ENCODE results near the gene MED29. TPM values are rescaled to one million over a fixed set of nuclear protein-coding genes. Genes with fewer than 3 reads are reported as not detected.

The MED29 gene
- total RNA-seq, 1 experiment from 2014 or later: 42.9 TPM

DNA sequence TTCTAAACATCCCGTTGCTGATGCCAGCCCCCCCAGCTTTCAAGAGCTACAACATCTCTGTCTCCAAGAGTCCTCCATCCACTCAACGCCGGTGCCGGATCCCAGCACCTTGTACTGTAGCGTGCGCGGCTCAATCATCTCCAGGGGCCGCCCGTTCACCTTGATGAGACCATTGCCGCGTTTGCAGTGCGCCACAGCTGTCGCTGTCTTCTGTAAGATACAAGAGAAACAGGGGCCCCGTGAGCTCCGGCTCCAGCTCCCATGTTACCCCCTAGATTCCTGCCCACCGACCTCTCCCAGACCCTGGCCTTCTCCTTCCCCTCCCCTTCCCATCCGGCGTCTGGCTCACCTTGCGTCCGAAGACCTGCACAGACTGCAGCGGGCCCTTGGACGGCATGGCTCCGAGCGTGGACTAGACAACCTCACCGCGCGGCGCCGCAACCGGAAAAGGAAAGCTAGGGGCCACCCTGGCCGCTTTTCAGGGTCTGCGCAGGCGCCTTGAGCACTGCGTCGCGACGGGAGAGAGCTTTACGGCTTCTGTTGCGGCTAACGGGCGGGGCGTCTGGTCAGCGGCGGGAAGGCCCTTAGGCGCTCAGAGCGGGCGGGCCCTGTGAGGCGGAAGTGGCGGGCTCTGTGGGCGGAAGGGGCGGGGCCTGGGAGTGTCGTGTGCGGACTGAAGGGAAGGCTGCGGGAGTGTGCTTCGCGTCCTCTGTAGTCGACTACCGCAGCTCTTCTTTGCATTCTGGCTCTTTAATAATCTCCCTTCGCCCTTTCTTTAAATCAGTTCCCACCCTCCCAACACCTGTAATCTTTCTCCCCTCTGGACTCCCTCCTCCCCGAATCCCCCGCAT, 44.5 kb downstream of the MED29 start, which contains the start of gene RPS16 (continued):
- TF ChIP-seq, protein P1, sequence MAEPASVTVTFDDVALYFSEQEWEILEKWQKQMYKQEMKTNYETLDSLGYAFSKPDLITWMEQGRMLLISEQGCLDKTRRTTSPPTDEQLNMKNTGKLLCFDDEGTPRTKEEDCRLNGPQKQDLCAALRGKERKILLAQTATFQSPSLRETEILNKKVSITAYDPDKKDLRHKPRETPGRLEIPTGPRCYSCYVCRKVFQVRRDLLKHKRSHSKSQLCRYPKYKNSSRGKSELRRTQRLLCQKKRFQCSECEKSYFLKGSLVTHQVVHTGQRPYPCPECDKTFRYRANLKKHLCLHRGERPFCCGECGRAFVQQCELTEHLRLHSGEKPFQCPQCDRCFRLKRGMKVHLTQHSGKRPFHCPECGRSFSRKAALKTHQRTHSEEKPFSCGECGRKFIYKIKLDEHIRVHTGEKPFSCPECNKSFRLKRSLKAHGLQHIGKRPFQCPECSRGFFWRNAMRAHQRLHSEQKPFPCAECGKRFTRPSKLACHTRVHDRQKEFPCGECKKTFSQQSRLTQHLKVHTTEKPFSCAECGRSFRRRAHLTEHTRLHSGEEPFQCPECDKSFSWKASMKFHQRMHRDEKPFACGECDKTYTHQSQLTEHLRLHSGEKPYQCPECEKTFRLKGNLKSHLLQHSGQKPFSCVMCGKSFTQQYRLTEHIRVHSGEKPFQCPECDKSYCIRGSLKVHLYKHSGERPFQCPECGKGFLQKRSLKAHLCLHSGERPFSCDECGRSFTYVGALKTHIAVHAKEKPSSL (CRISPR knock-in tag; conservative IDR thresholded peaks at IDR 0.05): no peak
- TF ChIP-seq RORB (CRISPR knock-in tag; IDR thresholded peaks at IDR 0.05): no peak
- TF ChIP-seq RELA (CRISPR knock-in tag; IDR thresholded peaks at IDR 0.05; ENCODE audit: borderline replicate concordance): peak; percentile 35; the same call in 1 of the 2 replicates
- TF ChIP-seq FOXJ3 (CRISPR knock-in tag; IDR thresholded peaks at IDR 0.05; ENCODE audit: borderline replicate concordance): no peak
- TF ChIP-seq, protein P2, sequence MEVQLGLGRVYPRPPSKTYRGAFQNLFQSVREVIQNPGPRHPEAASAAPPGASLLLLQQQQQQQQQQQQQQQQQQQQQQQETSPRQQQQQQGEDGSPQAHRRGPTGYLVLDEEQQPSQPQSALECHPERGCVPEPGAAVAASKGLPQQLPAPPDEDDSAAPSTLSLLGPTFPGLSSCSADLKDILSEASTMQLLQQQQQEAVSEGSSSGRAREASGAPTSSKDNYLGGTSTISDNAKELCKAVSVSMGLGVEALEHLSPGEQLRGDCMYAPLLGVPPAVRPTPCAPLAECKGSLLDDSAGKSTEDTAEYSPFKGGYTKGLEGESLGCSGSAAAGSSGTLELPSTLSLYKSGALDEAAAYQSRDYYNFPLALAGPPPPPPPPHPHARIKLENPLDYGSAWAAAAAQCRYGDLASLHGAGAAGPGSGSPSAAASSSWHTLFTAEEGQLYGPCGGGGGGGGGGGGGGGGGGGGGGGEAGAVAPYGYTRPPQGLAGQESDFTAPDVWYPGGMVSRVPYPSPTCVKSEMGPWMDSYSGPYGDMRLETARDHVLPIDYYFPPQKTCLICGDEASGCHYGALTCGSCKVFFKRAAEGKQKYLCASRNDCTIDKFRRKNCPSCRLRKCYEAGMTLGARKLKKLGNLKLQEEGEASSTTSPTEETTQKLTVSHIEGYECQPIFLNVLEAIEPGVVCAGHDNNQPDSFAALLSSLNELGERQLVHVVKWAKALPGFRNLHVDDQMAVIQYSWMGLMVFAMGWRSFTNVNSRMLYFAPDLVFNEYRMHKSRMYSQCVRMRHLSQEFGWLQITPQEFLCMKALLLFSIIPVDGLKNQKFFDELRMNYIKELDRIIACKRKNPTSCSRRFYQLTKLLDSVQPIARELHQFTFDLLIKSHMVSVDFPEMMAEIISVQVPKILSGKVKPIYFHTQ (CRISPR knock-in tag; IDR thresholded peaks at IDR 0.05): no peak
- peak; percentile 94 for TF ChIP-seq CBFB (CRISPR knock-in tag; IDR thresholded peaks at IDR 0.05; ENCODE audit: low read depth)
- TF ChIP-seq, protein P3, sequence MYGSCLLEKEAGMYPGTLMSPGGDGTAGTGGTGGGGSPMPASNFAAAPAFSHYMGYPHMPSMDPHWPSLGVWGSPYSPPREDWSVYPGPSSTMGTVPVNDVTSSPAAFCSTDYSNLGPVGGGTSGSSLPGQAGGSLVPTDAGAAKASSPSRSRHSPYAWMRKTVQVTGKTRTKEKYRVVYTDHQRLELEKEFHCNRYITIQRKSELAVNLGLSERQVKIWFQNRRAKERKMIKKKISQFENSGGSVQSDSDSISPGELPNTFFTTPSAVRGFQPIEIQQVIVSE (CRISPR knock-in tag; IDR thresholded peaks at IDR 0.05; ENCODE audit: borderline replicate concordance): no peak
- TF ChIP-seq HMGA2 (CRISPR knock-in tag; IDR thresholded peaks at IDR 0.05): no peak
- peak; percentile 93 for TF ChIP-seq FOXK1 (CRISPR knock-in tag; IDR thresholded peaks at IDR 0.05)
- TF ChIP-seq, protein P4, sequence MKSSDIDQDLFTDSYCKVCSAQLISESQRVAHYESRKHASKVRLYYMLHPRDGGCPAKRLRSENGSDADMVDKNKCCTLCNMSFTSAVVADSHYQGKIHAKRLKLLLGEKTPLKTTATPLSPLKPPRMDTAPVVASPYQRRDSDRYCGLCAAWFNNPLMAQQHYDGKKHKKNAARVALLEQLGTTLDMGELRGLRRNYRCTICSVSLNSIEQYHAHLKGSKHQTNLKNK (CRISPR knock-in tag; IDR thresholded peaks at IDR 0.05): no peak
- TF ChIP-seq, protein P5, sequence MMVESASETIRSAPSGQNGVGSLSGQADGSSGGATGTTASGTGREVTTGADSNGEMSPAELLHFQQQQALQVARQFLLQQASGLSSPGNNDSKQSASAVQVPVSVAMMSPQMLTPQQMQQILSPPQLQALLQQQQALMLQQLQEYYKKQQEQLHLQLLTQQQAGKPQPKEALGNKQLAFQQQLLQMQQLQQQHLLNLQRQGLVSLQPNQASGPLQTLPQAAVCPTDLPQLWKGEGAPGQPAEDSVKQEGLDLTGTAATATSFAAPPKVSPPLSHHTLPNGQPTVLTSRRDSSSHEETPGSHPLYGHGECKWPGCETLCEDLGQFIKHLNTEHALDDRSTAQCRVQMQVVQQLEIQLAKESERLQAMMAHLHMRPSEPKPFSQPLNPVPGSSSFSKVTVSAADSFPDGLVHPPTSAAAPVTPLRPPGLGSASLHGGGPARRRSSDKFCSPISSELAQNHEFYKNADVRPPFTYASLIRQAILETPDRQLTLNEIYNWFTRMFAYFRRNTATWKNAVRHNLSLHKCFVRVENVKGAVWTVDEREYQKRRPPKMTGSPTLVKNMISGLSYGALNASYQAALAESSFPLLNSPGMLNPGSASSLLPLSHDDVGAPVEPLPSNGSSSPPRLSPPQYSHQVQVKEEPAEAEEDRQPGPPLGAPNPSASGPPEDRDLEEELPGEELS (CRISPR knock-in tag; IDR thresholded peaks at IDR 0.05): peak; percentile 90
- no peak for TF ChIP-seq ZNF232 (CRISPR knock-in tag; IDR thresholded peaks at IDR 0.05)
- TF ChIP-seq NR3C1 (CRISPR knock-in tag; conservative IDR thresholded peaks at IDR 0.05; ENCODE audit: low read depth): no peak
- TF ChIP-seq, protein P6, sequence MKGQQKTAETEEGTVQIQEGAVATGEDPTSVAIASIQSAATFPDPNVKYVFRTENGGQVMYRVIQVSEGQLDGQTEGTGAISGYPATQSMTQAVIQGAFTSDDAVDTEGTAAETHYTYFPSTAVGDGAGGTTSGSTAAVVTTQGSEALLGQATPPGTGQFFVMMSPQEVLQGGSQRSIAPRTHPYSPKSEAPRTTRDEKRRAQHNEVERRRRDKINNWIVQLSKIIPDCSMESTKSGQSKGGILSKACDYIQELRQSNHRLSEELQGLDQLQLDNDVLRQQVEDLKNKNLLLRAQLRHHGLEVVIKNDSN (CRISPR knock-in tag; IDR thresholded peaks at IDR 0.05): peak; percentile 52
- TF ChIP-seq NFE2L1 (CRISPR knock-in tag; IDR thresholded peaks at IDR 0.05): 0 out of 2 replicates have a peak, but pooled peaks have one; percentile 7
- TF ChIP-seq, protein P7, sequence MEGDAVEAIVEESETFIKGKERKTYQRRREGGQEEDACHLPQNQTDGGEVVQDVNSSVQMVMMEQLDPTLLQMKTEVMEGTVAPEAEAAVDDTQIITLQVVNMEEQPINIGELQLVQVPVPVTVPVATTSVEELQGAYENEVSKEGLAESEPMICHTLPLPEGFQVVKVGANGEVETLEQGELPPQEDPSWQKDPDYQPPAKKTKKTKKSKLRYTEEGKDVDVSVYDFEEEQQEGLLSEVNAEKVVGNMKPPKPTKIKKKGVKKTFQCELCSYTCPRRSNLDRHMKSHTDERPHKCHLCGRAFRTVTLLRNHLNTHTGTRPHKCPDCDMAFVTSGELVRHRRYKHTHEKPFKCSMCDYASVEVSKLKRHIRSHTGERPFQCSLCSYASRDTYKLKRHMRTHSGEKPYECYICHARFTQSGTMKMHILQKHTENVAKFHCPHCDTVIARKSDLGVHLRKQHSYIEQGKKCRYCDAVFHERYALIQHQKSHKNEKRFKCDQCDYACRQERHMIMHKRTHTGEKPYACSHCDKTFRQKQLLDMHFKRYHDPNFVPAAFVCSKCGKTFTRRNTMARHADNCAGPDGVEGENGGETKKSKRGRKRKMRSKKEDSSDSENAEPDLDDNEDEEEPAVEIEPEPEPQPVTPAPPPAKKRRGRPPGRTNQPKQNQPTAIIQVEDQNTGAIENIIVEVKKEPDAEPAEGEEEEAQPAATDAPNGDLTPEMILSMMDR (IDR thresholded peaks at IDR 0.05): no peak
- no peak for TF ChIP-seq MYBL2 (CRISPR knock-in tag; IDR thresholded peaks at IDR 0.05)
- TF ChIP-seq OVOL2 (CRISPR knock-in tag; IDR thresholded peaks at IDR 0.05; ENCODE audit: borderline replicate concordance): no peak
- no peak for TF ChIP-seq MXD4 (CRISPR knock-in tag; IDR thresholded peaks at IDR 0.05; ENCODE audit: borderline replicate concordance)
- peak; percentile 91 for TF ChIP-seq ESRRA (CRISPR knock-in tag; IDR thresholded peaks at IDR 0.05; ENCODE audit: borderline replicate concordance)
- no peak for TF ChIP-seq ZNF671 (CRISPR knock-in tag; IDR thresholded peaks at IDR 0.05)
- TF ChIP-seq, protein P8, sequence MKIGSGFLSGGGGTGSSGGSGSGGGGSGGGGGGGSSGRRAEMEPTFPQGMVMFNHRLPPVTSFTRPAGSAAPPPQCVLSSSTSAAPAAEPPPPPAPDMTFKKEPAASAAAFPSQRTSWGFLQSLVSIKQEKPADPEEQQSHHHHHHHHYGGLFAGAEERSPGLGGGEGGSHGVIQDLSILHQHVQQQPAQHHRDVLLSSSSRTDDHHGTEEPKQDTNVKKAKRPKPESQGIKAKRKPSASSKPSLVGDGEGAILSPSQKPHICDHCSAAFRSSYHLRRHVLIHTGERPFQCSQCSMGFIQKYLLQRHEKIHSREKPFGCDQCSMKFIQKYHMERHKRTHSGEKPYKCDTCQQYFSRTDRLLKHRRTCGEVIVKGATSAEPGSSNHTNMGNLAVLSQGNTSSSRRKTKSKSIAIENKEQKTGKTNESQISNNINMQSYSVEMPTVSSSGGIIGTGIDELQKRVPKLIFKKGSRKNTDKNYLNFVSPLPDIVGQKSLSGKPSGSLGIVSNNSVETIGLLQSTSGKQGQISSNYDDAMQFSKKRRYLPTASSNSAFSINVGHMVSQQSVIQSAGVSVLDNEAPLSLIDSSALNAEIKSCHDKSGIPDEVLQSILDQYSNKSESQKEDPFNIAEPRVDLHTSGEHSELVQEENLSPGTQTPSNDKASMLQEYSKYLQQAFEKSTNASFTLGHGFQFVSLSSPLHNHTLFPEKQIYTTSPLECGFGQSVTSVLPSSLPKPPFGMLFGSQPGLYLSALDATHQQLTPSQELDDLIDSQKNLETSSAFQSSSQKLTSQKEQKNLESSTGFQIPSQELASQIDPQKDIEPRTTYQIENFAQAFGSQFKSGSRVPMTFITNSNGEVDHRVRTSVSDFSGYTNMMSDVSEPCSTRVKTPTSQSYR (CRISPR knock-in tag; IDR thresholded peaks at IDR 0.05): no peak; the same call in 1 of the 2 replicates
- TF ChIP-seq, protein P9, sequence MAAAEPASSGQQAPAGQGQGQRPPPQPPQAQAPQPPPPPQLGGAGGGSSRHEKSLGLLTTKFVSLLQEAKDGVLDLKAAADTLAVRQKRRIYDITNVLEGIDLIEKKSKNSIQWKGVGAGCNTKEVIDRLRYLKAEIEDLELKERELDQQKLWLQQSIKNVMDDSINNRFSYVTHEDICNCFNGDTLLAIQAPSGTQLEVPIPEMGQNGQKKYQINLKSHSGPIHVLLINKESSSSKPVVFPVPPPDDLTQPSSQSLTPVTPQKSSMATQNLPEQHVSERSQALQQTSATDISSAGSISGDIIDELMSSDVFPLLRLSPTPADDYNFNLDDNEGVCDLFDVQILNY (CRISPR knock-in tag; IDR thresholded peaks at IDR 0.05): peak; percentile 99
- no peak for TF ChIP-seq SMAD4 (CRISPR knock-in tag; IDR thresholded peaks at IDR 0.05)

All from WTC11 (cell line).